GM15510 (cell line): ENCODE measurements around the gene PLEK.

Experiments
- POLR2A ChIP-seq: IDR thresholded peaks from 3 replicates; pipeline ENCODE4 v1.6.1; 2011; ENCODE audit warnings: borderline replicate concordance; ENCODE audit not compliant: insufficient read length; ENCODE audit errors: extremely low read depth

Gene PLEK

GRCh38 chr2:68341583-68341982 is 23.5 kb upstream of the PLEK start:
- TF ChIP-seq POLR2A = no peak

GRCh38 chr2:68342470-68342869 is 22.6 kb upstream of the PLEK start:
- no peak for TF ChIP-seq POLR2A

- no peak for TF ChIP-seq POLR2A
These were observed 21.1 kb upstream of the PLEK start for GRCh38 chr2:68344031-68344430.

- TF ChIP-seq POLR2A = no peak
These were observed 19.8 kb upstream of the PLEK start for GRCh38 chr2:68345129-68345875.

GRCh38 chr2:68351997-68352396 is 13.1 kb upstream of the PLEK start:
- TF ChIP-seq POLR2A = no peak

GRCh38 chr2:68352651-68353391 is 12.3 kb upstream of the PLEK start:
- no peak for TF ChIP-seq POLR2A

GRCh38 chr2:68356599-68357239 is 8.4 kb upstream of the PLEK start:
- no peak for TF ChIP-seq POLR2A

GRCh38 chr2:68357605-68358337 is 7.3 kb upstream of the PLEK start:
- no peak for TF ChIP-seq POLR2A

GRCh38 chr2:68359889-68360288 is 5.2 kb upstream of the PLEK start:
- no peak for TF ChIP-seq POLR2A

GRCh38 chr2:68362069-68362468 is 3.0 kb upstream of the PLEK start:
- peak; percentile 41 for TF ChIP-seq POLR2A

GRCh38 chr2:68362749-68363148 is 2.3 kb upstream of the PLEK start:
- TF ChIP-seq POLR2A = no peak

- TF ChIP-seq POLR2A = no peak
These were observed 1.4 kb upstream of the PLEK start for GRCh38 chr2:68363721-68364120.

GRCh38 chr2:68366083-68366560 is 1.0 kb downstream of the PLEK start:
- TF ChIP-seq POLR2A = peak; percentile 42

- no peak for TF ChIP-seq POLR2A
These were observed 3.0 kb downstream of the PLEK start for GRCh38 chr2:68367953-68368653.
